ENCODE measurements around the gene USP53.
"Not testable (repeated sequence)": the region's sequence is repeated elsewhere in the genome, so short reads cannot be mapped to it uniquely, and the experiment has no call there.

The USP53 gene

GRCh38 chr4:119321921-119322687, 109.6 kb downstream of the USP53 start, which contains the start of gene FABP2:
TSS of gene FABP2 (minus strand) at chr4:119322138. CDS start at chr4:119322102, 36 bp downstream.
- DNase-seq (ENCODE audit: low read depth), result no peak

- DNase-seq (ENCODE audit: low read depth), result no peak
Measured at GRCh38 chr4:119328695-119329094, 116.2 kb downstream of the USP53 start.

- DNase-seq (ENCODE audit: low read depth), result no peak
Measured at GRCh38 chr4:119329835-119330620, 117.5 kb downstream of the USP53 start.

GRCh38 chr4:119336332-119336979, 123.9 kb downstream of the USP53 start:
- not testable (repeated sequence) for DNase-seq (ENCODE audit: low read depth)

GRCh38 chr4:119337010-119337409, 124.5 kb downstream of the USP53 start:
- no peak for DNase-seq (ENCODE audit: low read depth)

GRCh38 chr4:119339895-119340294, 127.4 kb downstream of the USP53 start:
- DNase-seq (ENCODE audit: low read depth), result not testable (repeated sequence)

- DNase-seq (ENCODE audit: low read depth), result not testable (repeated sequence)
Measured at GRCh38 chr4:119343293-119343692, 130.8 kb downstream of the USP53 start.
